Muscle layer of colon (tissue), 2 donors: ENCODE data around the gene EIF4A3.

ENCODE experiments used
- H3K27ac ChIP-seq: one replicate; pipeline ENCODE4 v1.7.0; 2013; ENCODE audit warnings: low read depth, mild to moderate bottlenecking, low read length, moderate library complexity
- H3K27me3 ChIP-seq, 2 donors: one replicate each; pipeline ENCODE4 v1.7.0; 2013; ENCODE audit warnings: low read length in 2 of 2, mild to moderate bottlenecking in 2 of 2; ENCODE audit not compliant: insufficient read depth in 2 of 2, control insufficient read depth in 1 of 2
- H3K36me3 ChIP-seq: one replicate; pipeline ENCODE4 v1.7.0; 2013; ENCODE audit warnings: mild to moderate bottlenecking, low read length; ENCODE audit not compliant: insufficient read depth
- H3K4me1 ChIP-seq: one replicate; pipeline ENCODE4 v1.7.0; 2013; ENCODE audit warnings: mild to moderate bottlenecking, low read length; ENCODE audit not compliant: insufficient read depth
- H3K4me3 ChIP-seq, 2 donors: one replicate each; pipeline ENCODE4 v1.7.0; 2013; ENCODE audit warnings: low read length in 2 of 2, low read depth in 1 of 2, mild to moderate bottlenecking in 1 of 2, moderate library complexity in 1 of 2
- H3K9ac ChIP-seq: one replicate; pipeline ENCODE4 v1.7.0; 2013; ENCODE audit warnings: low read length
- H3K9me3 ChIP-seq: one replicate; pipeline ENCODE4 v1.7.0; 2013; ENCODE audit warnings: mild to moderate bottlenecking, low read length
- donor health status: abdominal sarcoma.
- donor health status: Adenocarcinoma of cecum.

The EIF4A3 gene

GRCh38 chr17:80102664-80103448 is 44.1 kb downstream of the EIF4A3 start:
- Histone ChIP-seq H3K27ac (no peak overlapping the region), H3K4me3 (no peak overlapping the region), H3K27me3 (no peaks in the 10 kb centered on the region), H3K9ac (no peak overlapping the region), H3K4me1 (peaks cover 20% of the 10 kb centered on the region), H3K9me3 (no peaks in the 10 kb centered on the region), H3K36me3 (no peaks in the 10 kb centered on the region)

- Histone ChIP-seq H3K9ac (peak overlapping the region; percentile 57), H3K27ac (peak overlapping the region; percentile 53), H3K4me1 (peaks cover 20% of the 10 kb centered on the region), H3K36me3 (no peaks in the 10 kb centered on the region), H3K27me3 (no peaks in the 10 kb centered on the region), H3K9me3 (no peaks in the 10 kb centered on the region), H3K4me3 (peak overlapping the region; percentile 72 to 88)
Measured at GRCh38 chr17:80101946-80102663, 44.8 kb downstream of the EIF4A3 start.

GRCh38 chr17:80101011-80101945 is 45.6 kb downstream of the EIF4A3 start, which contains the start of gene GAA:
TSS of gene GAA (plus strand) at chr17:80101581. CDS start at chr17:80104587, 3,006 bp downstream.
- no peaks in the 10 kb centered on the region for H3K9me3 ChIP-seq
- peaks cover 20% of the 10 kb centered on the region for H3K4me1 ChIP-seq

GRCh38 chr17:80100035-80100323 is 46.9 kb downstream of the EIF4A3 start:
- no peak overlapping the region for H3K27ac ChIP-seq
- peaks cover 20% of the 10 kb centered on the region for H3K4me1 ChIP-seq
- H3K27me3 ChIP-seq, result no peaks in the 10 kb centered on the region
- no peak overlapping the region for H3K9ac ChIP-seq
- no peak overlapping the region for H3K4me3 ChIP-seq
- H3K36me3 ChIP-seq, result no peaks in the 10 kb centered on the region
- no peaks in the 10 kb centered on the region for H3K9me3 ChIP-seq

More at GRCh38 chr17:80101011-80101945, 45.6 kb downstream of the EIF4A3 start, which contains the start of gene GAA:
- peak within 1 kb of the TSS; percentile 57 for H3K9ac ChIP-seq
- peak within 1 kb of the TSS; percentile 95 for H3K27ac ChIP-seq
- no peaks in the 10 kb centered on the region for H3K36me3 ChIP-seq
- H3K4me3 ChIP-seq, result peak within 1 kb of the TSS; percentile 75 to 88
- no peaks in the 10 kb centered on the region for H3K27me3 ChIP-seq

GRCh38 chr17:80099291-80100034 is 47.5 kb downstream of the EIF4A3 start:
- H3K36me3 ChIP-seq, result no peaks in the 10 kb centered on the region
- no peak overlapping the region for H3K4me3 ChIP-seq
- H3K9me3 ChIP-seq, result no peaks in the 10 kb centered on the region
- no peak overlapping the region for H3K27ac ChIP-seq
- H3K4me1 ChIP-seq, result peaks cover 20% of the 10 kb centered on the region
- no peaks in the 10 kb centered on the region for H3K27me3 ChIP-seq
- H3K9ac ChIP-seq, result no peak overlapping the region

- Histone ChIP-seq H3K36me3 (no peaks in the 10 kb centered on the region), H3K9ac (no peak overlapping the region), H3K4me3 (no peak overlapping the region), H3K27me3 (no peaks in the 10 kb centered on the region), H3K4me1 (peaks cover 20% of the 10 kb centered on the region), H3K9me3 (no peaks in the 10 kb centered on the region), H3K27ac (no peak overlapping the region)
Measured at GRCh38 chr17:80097844-80098691, 48.9 kb downstream of the EIF4A3 start.

- no peaks in the 10 kb centered on the region for H3K9me3 ChIP-seq
- H3K27ac ChIP-seq, result no peak overlapping the region
- peaks cover 12% of the 10 kb centered on the region for H3K4me1 ChIP-seq
- no peak overlapping the region for H3K9ac ChIP-seq
- H3K36me3 ChIP-seq, result no peaks in the 10 kb centered on the region
- H3K27me3 ChIP-seq, result no peaks in the 10 kb centered on the region
- H3K4me3 ChIP-seq, result no peak overlapping the region
Measured at GRCh38 chr17:80097127-80097621, 49.8 kb downstream of the EIF4A3 start.

- peaks cover 8% of the 10 kb centered on the region for H3K4me1 ChIP-seq
- no peak overlapping the region for H3K9ac ChIP-seq
- no peak overlapping the region for H3K4me3 ChIP-seq
- H3K27me3 ChIP-seq, result no peaks in the 10 kb centered on the region
- no peaks in the 10 kb centered on the region for H3K36me3 ChIP-seq
- no peak overlapping the region for H3K27ac ChIP-seq
- H3K9me3 ChIP-seq, result no peaks in the 10 kb centered on the region
Measured at GRCh38 chr17:80096561-80097021, 50.3 kb downstream of the EIF4A3 start.

GRCh38 chr17:80095844-80096475 is 51.0 kb downstream of the EIF4A3 start:
- H3K9ac ChIP-seq, result no peak overlapping the region
- no peaks in the 10 kb centered on the region for H3K27me3 ChIP-seq
- no peaks in the 10 kb centered on the region for H3K36me3 ChIP-seq
- H3K4me1 ChIP-seq, result peaks cover 8% of the 10 kb centered on the region
- no peak overlapping the region for H3K4me3 ChIP-seq
- H3K9me3 ChIP-seq, result no peaks in the 10 kb centered on the region
- H3K27ac ChIP-seq, result no peak overlapping the region
